OCI-LY1 (cell line): ENCODE data around the gene RPL23.

Experiments used
- H2AFZ ChIP-seq: fragments of 200-600 bp; sonication (generic), shearing (Covaris generic); 2 replicates; pipeline ENCODE4 v1.6.0; 2014; ENCODE audit warnings: antibody characterized with exemption, mild to moderate bottlenecking, low read length
- H3F3A ChIP-seq: fragments of 200-600 bp; sonication (generic), shearing (Covaris generic); 2 replicates; pipeline ENCODE4 v1.6.0; 2014; ENCODE audit warnings: mild to moderate bottlenecking, antibody characterized with exemption, low read length, moderate library complexity; ENCODE audit not compliant: insufficient read depth
- H3K27ac ChIP-seq: fragments of 200-600 bp; sonication (generic); 2 replicates; pipeline ENCODE4 v1.5.1; 2014; ENCODE audit warnings: low read length, mixed run types, mild to moderate bottlenecking, low read depth; ENCODE audit not compliant: poor library complexity, severe bottlenecking
- H3K27me3 ChIP-seq: fragments of 200-600 bp; sonication (generic); 2 replicates; pipeline ENCODE4 v1.6.0; 2014; ENCODE audit warnings: antibody characterized with exemption, mild to moderate bottlenecking, low read length, moderate library complexity; ENCODE audit not compliant: insufficient read depth
- H3K36me3 ChIP-seq: fragments of 200-600 bp; sonication (generic); 2 replicates; pipeline ENCODE4 v1.6.1; 2014; ENCODE audit warnings: mild to moderate bottlenecking, antibody characterized with exemption, low read length, moderate library complexity, mixed read lengths; ENCODE audit not compliant: insufficient read depth
- H3K4me1 ChIP-seq: fragments of 200-600 bp; sonication (generic); 2 replicates; pipeline ENCODE4 v1.5.1; 2014; ENCODE audit warnings: mild to moderate bottlenecking, low read length, moderate library complexity; ENCODE audit not compliant: insufficient read depth, severe bottlenecking
- H3K4me2 ChIP-seq: fragments of 200-600 bp; sonication (generic), shearing (Covaris generic); 2 replicates; pipeline ENCODE4 v1.6.1; 2014; ENCODE audit warnings: low read length
- H3K4me3 ChIP-seq: fragments of 200-600 bp; sonication (generic); 2 replicates; pipeline ENCODE4 v1.5.1; 2014; ENCODE audit warnings: low read length, low read depth, mild to moderate bottlenecking, mixed read lengths; ENCODE audit not compliant: poor library complexity, severe bottlenecking
- H3K79me2 ChIP-seq: fragments of 200-600 bp; shearing (Covaris generic); 2 replicates; pipeline ENCODE4 v1.6.1; 2016; ENCODE audit warnings: mixed run types, low read length, mixed read lengths; ENCODE audit not compliant: insufficient read depth
- H3K9ac ChIP-seq: fragments of 200-600 bp; sonication (generic), shearing (Covaris generic); 2 replicates; pipeline ENCODE4 v1.6.1; 2014; ENCODE audit warnings: mild to moderate bottlenecking, low read length, mixed read lengths
- H3K9me2 ChIP-seq: fragments of 200-600 bp; sonication (generic), shearing (Covaris generic); 2 replicates; pipeline ENCODE4 v1.6.1; 2014; ENCODE audit warnings: low read depth, mild to moderate bottlenecking, low read length, mixed read lengths
- H3K9me3 ChIP-seq: fragments of 200-600 bp; shearing (Covaris generic); 2 replicates; pipeline ENCODE4 v1.6.1; 2014; ENCODE audit warnings: low read length, mixed read lengths
- H4K20me1 ChIP-seq: fragments of 200-600 bp; sonication (generic), shearing (Covaris generic); 2 replicates; pipeline ENCODE4 v1.6.0; 2016; ENCODE audit warnings: mild to moderate bottlenecking, low read length; ENCODE audit not compliant: insufficient read depth
- EZH2 ChIP-seq: fragments of 200-600 bp; sonication (generic), shearing (Covaris generic); IDR thresholded peaks from 2 replicates; pipeline ENCODE4 v1.8.0; 2017; ENCODE audit warnings: borderline replicate concordance, mixed run types, mild to moderate bottlenecking, antibody characterized with exemption, low read length, moderate library complexity, mixed read lengths
- TF ChIP-seq, protein P1 (sequence below): fragments of 200-600 bp; sonication (generic), shearing (Covaris generic); IDR thresholded peaks from 2 replicates; pipeline ENCODE4 v1.5.1; 2017; ENCODE audit warnings: mild to moderate bottlenecking, antibody characterized with exemption, low read length, moderate library complexity, mixed read lengths

Gene RPL23

GRCh38 chr17:38873640-38874380 is 20.3 kb upstream of the RPL23 start:
- Histone ChIP-seq H4K20me1 (no peaks in the 10 kb centered on the region), H3K79me2 (peaks cover 45% of the 10 kb centered on the region), H3K4me1 (peaks cover 71% of the 10 kb centered on the region), H3F3A (no peaks in the 10 kb centered on the region), H3K9ac (no peak overlapping the region; the same call in 1 of the 2 replicates), H3K9me2 (no peaks in the 10 kb centered on the region), H3K4me2 (peak overlapping the region; percentile 11; the same call in 1 of the 2 replicates), H3K27ac (no peak overlapping the region), H3K36me3 (peaks cover 12% of the 10 kb centered on the region), H2AFZ (no peak overlapping the region), H3K27me3 (no peaks in the 10 kb centered on the region), H3K4me3 (no peak overlapping the region), H3K9me3 (no peaks in the 10 kb centered on the region)
- TF ChIP-seq EZH2 = no peak
- TF ChIP-seq, protein P1, sequence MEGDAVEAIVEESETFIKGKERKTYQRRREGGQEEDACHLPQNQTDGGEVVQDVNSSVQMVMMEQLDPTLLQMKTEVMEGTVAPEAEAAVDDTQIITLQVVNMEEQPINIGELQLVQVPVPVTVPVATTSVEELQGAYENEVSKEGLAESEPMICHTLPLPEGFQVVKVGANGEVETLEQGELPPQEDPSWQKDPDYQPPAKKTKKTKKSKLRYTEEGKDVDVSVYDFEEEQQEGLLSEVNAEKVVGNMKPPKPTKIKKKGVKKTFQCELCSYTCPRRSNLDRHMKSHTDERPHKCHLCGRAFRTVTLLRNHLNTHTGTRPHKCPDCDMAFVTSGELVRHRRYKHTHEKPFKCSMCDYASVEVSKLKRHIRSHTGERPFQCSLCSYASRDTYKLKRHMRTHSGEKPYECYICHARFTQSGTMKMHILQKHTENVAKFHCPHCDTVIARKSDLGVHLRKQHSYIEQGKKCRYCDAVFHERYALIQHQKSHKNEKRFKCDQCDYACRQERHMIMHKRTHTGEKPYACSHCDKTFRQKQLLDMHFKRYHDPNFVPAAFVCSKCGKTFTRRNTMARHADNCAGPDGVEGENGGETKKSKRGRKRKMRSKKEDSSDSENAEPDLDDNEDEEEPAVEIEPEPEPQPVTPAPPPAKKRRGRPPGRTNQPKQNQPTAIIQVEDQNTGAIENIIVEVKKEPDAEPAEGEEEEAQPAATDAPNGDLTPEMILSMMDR = no peak

GRCh38 chr17:38872671-38873385 is 19.3 kb upstream of the RPL23 start:
- peak overlapping the region; percentile 90 for H3K4me2 ChIP-seq
- H3K4me1 ChIP-seq = peaks cover 72% of the 10 kb centered on the region
- peaks cover 2% of the 10 kb centered on the region; the same call in 1 of the 2 replicates for H3F3A ChIP-seq

DNA sequence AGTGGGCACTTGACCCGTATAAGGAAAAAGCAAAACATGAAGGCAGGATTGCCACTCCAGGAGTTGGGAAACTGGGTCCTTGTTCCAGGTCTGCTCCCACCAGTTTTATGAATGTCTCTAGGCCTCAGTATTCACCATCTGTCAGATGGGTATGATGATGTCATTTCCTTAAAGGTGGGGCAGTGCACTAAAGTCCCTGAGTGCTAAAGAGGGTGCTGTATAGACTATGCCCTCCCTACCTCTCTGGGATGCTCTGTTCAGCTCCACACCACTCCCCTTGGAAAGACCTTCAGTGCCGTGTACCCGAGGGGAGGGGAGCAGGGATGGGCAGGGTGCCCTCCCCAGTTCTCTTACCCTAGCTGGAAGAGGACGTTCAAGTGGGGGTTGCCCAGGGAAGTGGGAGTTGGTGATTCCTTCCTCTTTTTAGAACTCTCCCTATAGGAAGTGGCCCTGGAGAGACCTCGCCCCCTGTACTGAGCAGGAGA is 18.5 kb upstream of the RPL23 start:
- H3K4me1 ChIP-seq = peaks cover 68% of the 10 kb centered on the region

More at GRCh38 chr17:38872671-38873385, 19.3 kb upstream of the RPL23 start:
- Histone ChIP-seq H3K79me2 (peaks cover 45% of the 10 kb centered on the region), H4K20me1 (no peaks in the 10 kb centered on the region), H3K9me2 (no peaks in the 10 kb centered on the region), H2AFZ (no peak overlapping the region), H3K36me3 (peaks cover 4% of the 10 kb centered on the region; the same call in 1 of the 2 replicates), H3K9ac (peak overlapping the region; percentile 91; the same call in 1 of the 2 replicates), H3K27ac (peak overlapping the region; percentile 87), H3K9me3 (no peaks in the 10 kb centered on the region), H3K4me3 (peak overlapping the region; percentile 93), H3K27me3 (no peaks in the 10 kb centered on the region)
- TF ChIP-seq EZH2 = no peak
- TF ChIP-seq, protein P1 = no peak

More for the DNA sequence above, 18.5 kb upstream of the RPL23 start:
- H3K36me3 ChIP-seq = peaks cover 4% of the 10 kb centered on the region; the same call in 1 of the 2 replicates
- H3K4me3 ChIP-seq = peak overlapping the region; percentile 93
- peaks cover 5% of the 10 kb centered on the region; the same call in 1 of the 2 replicates for H3F3A ChIP-seq
- TF ChIP-seq EZH2 = no peak
- TF ChIP-seq, protein P1 = no peak
- H3K27ac ChIP-seq = peak overlapping the region; percentile 87
- H3K27me3 ChIP-seq = no peaks in the 10 kb centered on the region
- H4K20me1 ChIP-seq = no peaks in the 10 kb centered on the region
- H3K9ac ChIP-seq = peak overlapping the region; percentile 91
- no peak overlapping the region for H2AFZ ChIP-seq
- H3K4me2 ChIP-seq = peak overlapping the region; percentile 90
- H3K79me2 ChIP-seq = peaks cover 45% of the 10 kb centered on the region
- no peaks in the 10 kb centered on the region for H3K9me2 ChIP-seq
- H3K9me3 ChIP-seq = no peaks in the 10 kb centered on the region
